Neuronal stem cell (in vitro differentiated cells): ENCODE data around the gene PRCP.

Experiments
- DNase-seq: peaks from one replicate; pipeline ENCODE4 v3.0.0-alpha.2; 2013; ENCODE audit warnings: low spot score
- H2AFZ ChIP-seq: one replicate; pipeline ENCODE4 v1.6.1; 2013; ENCODE audit warnings: mild to moderate bottlenecking, low read length, inconsistent platforms
- H2AK5ac ChIP-seq: 2 replicates; pipeline ENCODE4 v1.6.1; 2013; ENCODE audit warnings: low read depth, mild to moderate bottlenecking, inconsistent platforms, low read length, moderate library complexity, mixed read lengths
- H2BK120ac ChIP-seq: 2 replicates; pipeline ENCODE4 v1.6.1; 2013; ENCODE audit warnings: low read depth, mild to moderate bottlenecking, inconsistent platforms, low read length, moderate library complexity, mixed read lengths
- H2BK12ac ChIP-seq: one replicate; pipeline ENCODE4 v1.6.1; 2013; ENCODE audit warnings: low read length, inconsistent platforms
- H2BK15ac ChIP-seq: 2 replicates; pipeline ENCODE4 v1.6.1; 2013; ENCODE audit warnings: mild to moderate bottlenecking, low read length, inconsistent platforms, mixed read lengths
- H2BK5ac ChIP-seq: one replicate; pipeline ENCODE4 v1.6.1; 2013; ENCODE audit warnings: inconsistent platforms, mild to moderate bottlenecking, low read length, moderate library complexity
- H3K14ac ChIP-seq: one replicate; pipeline ENCODE4 v1.6.1; 2013; ENCODE audit warnings: low read length, inconsistent platforms
- H3K18ac ChIP-seq: 2 replicates; pipeline ENCODE4 v1.6.1; 2013; ENCODE audit warnings: low read length, inconsistent platforms
- H3K23ac ChIP-seq: 2 replicates; pipeline ENCODE4 v1.6.1; 2013; ENCODE audit warnings: low read depth, mild to moderate bottlenecking, mixed read lengths, low read length, inconsistent platforms; ENCODE audit not compliant: poor library complexity
- H3K27ac ChIP-seq: replicated peaks from 3 replicates; pipeline ENCODE4 v1.5.1; 2013; ENCODE audit warnings: low read length, inconsistent platforms
- H3K27me3 ChIP-seq, 3 experiments: 2 replicates each; pipeline ENCODE4 v1.6.1; 2013; ENCODE audit warnings: low read length in 3 of 3, mild to moderate bottlenecking in 2 of 3, inconsistent platforms in 1 of 3, low read depth in 1 of 3, mixed read lengths in 1 of 3, moderate library complexity in 1 of 3; ENCODE audit not compliant: control insufficient read depth in 3 of 3, insufficient read depth in 3 of 3
- H3K36me3 ChIP-seq, 2 donors: replicated peaks in 1 of 2; 2 replicates each; pipeline ENCODE4 v1.6.1; 2013; ENCODE audit warnings: low read length in 2 of 2; ENCODE audit not compliant: control insufficient read depth in 2 of 2, insufficient read depth in 2 of 2
- H3K4ac ChIP-seq: 2 replicates; pipeline ENCODE4 v1.6.1; 2013; ENCODE audit warnings: inconsistent platforms, mild to moderate bottlenecking, low read length, moderate library complexity
- H3K4me1 ChIP-seq, 2 donors: 1 replicate in 1 of 2; 2 replicates in 1 of 2; pipeline ENCODE4 v1.6.1; 2013; ENCODE audit warnings: low read length in 2 of 2, low read depth in 1 of 2; ENCODE audit not compliant: control insufficient read depth in 2 of 2, insufficient read depth in 1 of 2
- H3K4me2 ChIP-seq: one replicate; pipeline ENCODE4 v1.6.1; 2013; ENCODE audit warnings: mild to moderate bottlenecking, low read length, inconsistent platforms; ENCODE audit not compliant: insufficient read depth, poor library complexity, severe bottlenecking
- H3K4me3 ChIP-seq, 2 donors: 2 replicates each; pipeline ENCODE4 v1.5.1; 2013; ENCODE audit warnings: low read length in 2 of 2, mild to moderate bottlenecking in 2 of 2, inconsistent platforms in 1 of 2, moderate library complexity in 1 of 2
- H3K79me1 ChIP-seq: one replicate; pipeline ENCODE4 v1.6.1; 2013; ENCODE audit warnings: low read depth, mild to moderate bottlenecking, inconsistent platforms, low read length, moderate library complexity
- H3K9ac ChIP-seq: one replicate; pipeline ENCODE4 v1.6.1; 2013; ENCODE audit warnings: mild to moderate bottlenecking, low read depth, low read length, inconsistent platforms; ENCODE audit not compliant: poor library complexity
- H3K9me3 ChIP-seq, 2 donors: replicated peaks in 1 of 2; 2 replicates each; pipeline versions ENCODE3 to v1.6.1; 2013; ENCODE audit warnings: low read length in 2 of 2, mild to moderate bottlenecking in 2 of 2, inconsistent platforms in 1 of 2, low read depth in 1 of 2, mixed read lengths in 1 of 2, moderate library complexity in 1 of 2; ENCODE audit not compliant: control insufficient read depth in 2 of 2, insufficient read depth in 1 of 2
- H4K8ac ChIP-seq: one replicate; pipeline ENCODE4 v1.6.1; 2013; ENCODE audit warnings: low read depth, mild to moderate bottlenecking, inconsistent platforms, low read length, moderate library complexity
- H4K91ac ChIP-seq: one replicate; pipeline ENCODE4 v1.6.1; 2013; ENCODE audit warnings: low read length, low read depth, mild to moderate bottlenecking, inconsistent platforms; ENCODE audit not compliant: poor library complexity
- WGBS, 2 donors: extraction: QIAGEN DNeasy Blood & Tissue Kit; methylation state at CpG; one replicate each; pipeline ENCODE4 v1.1.7; 2013; ENCODE audit warnings: missing lambda C conversion rate in 2 of 2, mixed read lengths in 1 of 2; ENCODE audit not compliant: insufficient read length in 2 of 2, insufficient replicate concordance in 1 of 2; ENCODE audit errors: extremely low coverage in 2 of 2; 5-methylcytosine and 5-hydroxymethylcytosine counted together

Gene PRCP

GRCh38 chr11:82794490-82794889 is 105.7 kb downstream of the PRCP start:
- Histone ChIP-seq H3K36me3 (no peaks in the 10 kb centered on the region), H2BK5ac (no peak overlapping the region), H3K14ac (no peak overlapping the region), H3K18ac (no peak overlapping the region), H2AK5ac (no peak overlapping the region), H3K9ac (no peak overlapping the region), H2BK15ac (no peak overlapping the region), H2AFZ (no peak overlapping the region), H2BK120ac (no peak overlapping the region), H3K4me1 (peaks cover 5 to 10% of the 10 kb centered on the region in 2 donors), H3K27ac (no peak overlapping the region), H3K4me2 (no peak overlapping the region), H3K4ac (no peak overlapping the region), H3K79me1 (no peaks in the 10 kb centered on the region), H3K9me3 (no peaks in the 10 kb centered on the region), H4K8ac (no peak overlapping the region), H3K23ac (no peak overlapping the region), H4K91ac (no peak overlapping the region), H3K27me3 (peaks cover 0 to 28% (median 5%) of the 10 kb centered on the region in 3 experiments), H3K4me3 (no peak overlapping the region), H2BK12ac (no peak overlapping the region)
- WGBS, 2 donors, result no CpG with 5 or more reads among the region's 3 CpGs
- DNase-seq, result no peak

DNA sequence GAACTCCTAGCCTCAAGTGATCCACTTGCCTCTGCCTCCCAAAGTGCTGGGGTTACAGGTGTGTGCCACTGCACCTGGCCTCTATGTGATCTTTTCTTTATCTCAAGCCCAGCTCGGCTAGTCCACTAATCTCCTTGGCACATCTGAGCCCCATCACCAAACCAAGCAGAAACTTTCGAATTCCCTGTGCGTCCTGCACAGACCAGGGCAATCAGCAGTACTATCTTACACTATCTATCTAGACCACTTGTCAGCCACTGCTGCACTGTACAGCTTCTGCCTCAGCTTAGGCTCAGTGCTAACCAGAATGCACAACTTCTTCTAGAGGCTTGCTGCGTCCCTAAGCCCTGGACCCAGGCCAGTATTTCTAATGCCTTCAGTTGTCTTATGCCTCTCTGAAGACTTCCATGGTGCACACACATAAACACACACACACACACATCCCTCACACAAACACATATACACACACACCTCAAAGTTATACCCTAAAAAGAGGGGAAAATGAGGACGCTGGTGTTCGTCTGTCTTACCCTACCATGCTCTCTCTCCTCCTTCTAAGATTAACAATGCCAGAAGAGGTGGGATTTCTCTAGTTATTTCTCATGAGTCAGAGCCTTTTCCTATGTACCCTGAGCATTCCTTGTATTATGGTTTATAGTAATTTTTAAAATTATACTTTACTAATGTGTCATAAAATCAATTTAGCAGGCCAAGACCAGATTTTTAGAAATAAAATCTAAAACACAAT is 107.2 kb downstream of the PRCP start:
- H3K4me3 ChIP-seq, result no peak overlapping the region
- H3K4me1 ChIP-seq, result peaks cover 5 to 10% of the 10 kb centered on the region in 2 donors
- no peak overlapping the region for H2AK5ac ChIP-seq
- WGBS, 2 donors, result no CpG with 5 or more reads among the region's 6 CpGs
- no peak overlapping the region for H3K4ac ChIP-seq
- H3K27me3 ChIP-seq, result peaks cover 0 to 30% (median 5%) of the 10 kb centered on the region in 3 experiments
- no peak overlapping the region for H2AFZ ChIP-seq
- H4K8ac ChIP-seq, result no peak overlapping the region
- no peak overlapping the region for H2BK5ac ChIP-seq
- no peak overlapping the region for H3K9ac ChIP-seq
- H3K23ac ChIP-seq, result no peak overlapping the region
- no peak overlapping the region for H2BK12ac ChIP-seq
- H3K79me1 ChIP-seq, result no peaks in the 10 kb centered on the region
- H3K36me3 ChIP-seq, result no peaks in the 10 kb centered on the region
- H3K18ac ChIP-seq, result no peak overlapping the region
- H3K27ac ChIP-seq, result no peak overlapping the region
- no peak for DNase-seq
- H2BK120ac ChIP-seq, result no peak overlapping the region
- no peak overlapping the region for H3K14ac ChIP-seq
- H3K4me2 ChIP-seq, result no peak overlapping the region
- no peak overlapping the region for H2BK15ac ChIP-seq
- no peaks in the 10 kb centered on the region for H3K9me3 ChIP-seq
- H4K91ac ChIP-seq, result no peak overlapping the region

GRCh38 chr11:82792319-82792718 is 107.9 kb downstream of the PRCP start:
- Histone ChIP-seq H4K8ac (no peak overlapping the region), H2BK12ac (no peak overlapping the region), H3K18ac (no peak overlapping the region), H3K36me3 (no peaks in the 10 kb centered on the region), H2BK120ac (no peak overlapping the region), H2AK5ac (no peak overlapping the region), H3K4ac (no peak overlapping the region), H2BK5ac (no peak overlapping the region), H3K9ac (no peak overlapping the region), H2AFZ (no peak overlapping the region), H3K27ac (no peak overlapping the region), H3K79me1 (no peaks in the 10 kb centered on the region), H3K4me1 (peaks cover 3 to 7% of the 10 kb centered on the region in 2 donors), H3K14ac (no peak overlapping the region), H3K4me2 (no peak overlapping the region), H4K91ac (no peak overlapping the region), H3K27me3 (peaks cover 0 to 27% (median 5%) of the 10 kb centered on the region in 3 experiments), H2BK15ac (no peak overlapping the region), H3K23ac (no peak overlapping the region), H3K4me3 (no peak overlapping the region), H3K9me3 (no peaks in the 10 kb centered on the region)
- WGBS, 2 donors, result no CpG with 5 or more reads among the region's 5 CpGs
- no peak for DNase-seq

DNA sequence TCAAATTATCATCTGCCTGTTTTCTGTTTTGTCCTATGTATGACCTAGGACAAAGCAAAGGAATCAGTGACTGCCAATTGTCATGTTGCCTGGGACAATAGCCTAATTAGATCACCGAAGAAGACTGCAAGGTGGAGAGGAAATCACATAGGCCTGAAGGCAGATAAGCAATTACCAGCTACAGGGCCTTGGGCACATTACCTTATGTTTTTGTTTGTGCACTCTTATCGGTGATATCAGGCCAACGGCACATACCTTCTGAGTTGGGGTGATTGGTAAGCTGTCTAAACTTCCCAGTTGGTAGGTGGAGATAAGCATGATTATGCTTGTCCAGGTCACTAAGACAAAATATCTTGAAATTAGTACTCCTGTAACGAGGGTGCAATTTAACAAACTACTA is 108.5 kb downstream of the PRCP start:
- Histone ChIP-seq H2BK15ac (no peak overlapping the region), H3K4ac (no peak overlapping the region), H4K8ac (no peak overlapping the region), H3K36me3 (no peaks in the 10 kb centered on the region), H3K9ac (no peak overlapping the region), H3K27ac (no peak overlapping the region), H3K27me3 (peaks cover 0 to 27% (median 5%) of the 10 kb centered on the region in 3 experiments), H3K9me3 (no peaks in the 10 kb centered on the region), H2AK5ac (no peak overlapping the region), H3K79me1 (no peaks in the 10 kb centered on the region), H2AFZ (no peak overlapping the region), H2BK12ac (no peak overlapping the region), H3K4me3 (no peak overlapping the region), H2BK120ac (no peak overlapping the region), H3K14ac (no peak overlapping the region), H3K4me2 (no peak overlapping the region), H3K18ac (no peak overlapping the region), H2BK5ac (no peak overlapping the region), H3K23ac (no peak overlapping the region), H3K4me1 (peaks cover 0 to 3% of the 10 kb centered on the region in 2 donors), H4K91ac (no peak overlapping the region)
- DNase-seq, result no peak
- WGBS, 2 donors, result no CpG with 5 or more reads among the region's 4 CpGs
